ENCODE measurements around the gene SMAD3.

DNA sequence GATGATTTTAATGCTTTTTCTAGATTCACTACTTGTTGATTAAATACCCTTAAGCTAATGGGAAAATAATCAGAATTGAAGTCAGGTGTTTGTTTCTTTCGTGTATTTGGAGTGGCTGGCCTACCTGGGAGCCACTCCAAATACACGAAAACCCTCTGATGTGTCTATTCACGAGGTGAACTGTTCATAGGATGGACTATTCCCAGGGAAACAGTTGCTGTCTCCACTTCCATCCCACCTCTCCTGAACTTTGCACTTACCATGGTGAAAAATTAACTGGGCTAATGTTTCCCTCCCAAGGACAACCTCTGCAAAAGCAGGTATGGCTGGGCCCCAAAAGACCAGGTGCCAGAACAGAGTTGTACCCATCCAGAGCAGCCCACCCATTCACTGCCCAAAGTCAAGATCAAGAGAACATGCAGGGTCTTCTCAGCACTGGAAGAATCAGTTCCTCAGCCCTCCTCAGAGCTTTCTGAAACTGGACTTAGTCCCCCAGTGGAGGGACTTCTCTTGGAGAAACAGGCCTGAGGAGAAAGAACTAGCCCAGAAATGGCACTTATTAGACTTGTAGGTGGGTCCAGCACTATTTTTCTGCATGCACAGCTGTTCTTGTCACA, 2.9 kb upstream of the SMAD3 start:
- TF ChIP-seq, protein P1, sequence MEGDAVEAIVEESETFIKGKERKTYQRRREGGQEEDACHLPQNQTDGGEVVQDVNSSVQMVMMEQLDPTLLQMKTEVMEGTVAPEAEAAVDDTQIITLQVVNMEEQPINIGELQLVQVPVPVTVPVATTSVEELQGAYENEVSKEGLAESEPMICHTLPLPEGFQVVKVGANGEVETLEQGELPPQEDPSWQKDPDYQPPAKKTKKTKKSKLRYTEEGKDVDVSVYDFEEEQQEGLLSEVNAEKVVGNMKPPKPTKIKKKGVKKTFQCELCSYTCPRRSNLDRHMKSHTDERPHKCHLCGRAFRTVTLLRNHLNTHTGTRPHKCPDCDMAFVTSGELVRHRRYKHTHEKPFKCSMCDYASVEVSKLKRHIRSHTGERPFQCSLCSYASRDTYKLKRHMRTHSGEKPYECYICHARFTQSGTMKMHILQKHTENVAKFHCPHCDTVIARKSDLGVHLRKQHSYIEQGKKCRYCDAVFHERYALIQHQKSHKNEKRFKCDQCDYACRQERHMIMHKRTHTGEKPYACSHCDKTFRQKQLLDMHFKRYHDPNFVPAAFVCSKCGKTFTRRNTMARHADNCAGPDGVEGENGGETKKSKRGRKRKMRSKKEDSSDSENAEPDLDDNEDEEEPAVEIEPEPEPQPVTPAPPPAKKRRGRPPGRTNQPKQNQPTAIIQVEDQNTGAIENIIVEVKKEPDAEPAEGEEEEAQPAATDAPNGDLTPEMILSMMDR (IDR thresholded peaks at IDR 0.05), result no peak
- TF ChIP-seq EZH2 (IDR thresholded peaks at IDR 0.05), result no peak
